Smooth muscle cell of the pulmonary artery (primary cell): Measurements from ENCODE around the gene ZNRF2. TPM values are rescaled to one million over a fixed set of nuclear protein-coding genes. Genes with fewer than 3 reads are reported as not detected.

Experiments used
- total RNA-seq: library from RNA; depleted of rRNA; stranded (reverse); fragments of >200 nt; gene quantifications from 2 replicates; pipeline ENCODE4 v1.2.3, GENCODE V29; 2014

Gene ZNRF2
- 5.9 and 7.8 TPM in 2 replicates for total RNA-seq

DNA sequence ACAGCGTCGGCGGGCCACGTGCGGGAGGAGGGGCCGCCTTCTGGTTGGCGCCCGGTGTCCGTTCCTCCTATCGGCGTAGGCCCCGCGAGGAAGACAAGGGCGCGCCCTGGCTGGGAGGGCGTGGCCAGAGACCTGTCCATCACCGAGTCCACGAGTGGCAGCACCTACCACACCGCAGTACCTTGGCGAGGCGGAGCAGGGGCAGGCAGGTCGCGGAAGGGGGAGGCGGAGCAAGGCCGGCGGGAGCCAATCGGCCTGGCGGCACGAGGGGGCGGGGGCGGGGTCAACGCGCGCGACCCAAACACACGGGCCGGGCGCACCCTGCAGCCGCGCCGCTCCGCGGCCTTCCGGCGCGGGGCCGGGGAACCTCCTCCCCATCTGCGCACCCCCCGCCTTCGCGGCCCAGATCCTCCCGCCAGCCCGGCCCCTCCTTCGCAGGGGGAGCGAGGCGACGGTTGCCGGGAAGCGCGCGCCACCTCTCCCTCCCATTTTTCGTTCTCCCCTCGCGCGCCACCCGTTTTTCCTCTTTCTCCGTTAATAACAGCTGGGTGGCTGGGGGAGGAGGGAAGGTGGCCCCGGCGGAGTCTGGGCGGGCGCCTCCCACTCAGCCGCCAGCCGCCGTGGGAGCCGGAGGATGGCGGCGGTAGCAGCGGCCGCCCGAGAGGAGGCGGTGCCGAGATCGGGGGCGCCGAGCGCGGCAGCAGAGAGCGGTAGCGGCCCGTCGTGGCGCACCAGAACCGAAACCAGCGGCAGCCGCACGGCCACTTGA is at the start of gene ZNRF2:
ZNRF2 (plus strand) TSS at position 300 of the 769 bp plus-strand sequence. CDS start 761 bp downstream, outside the sequence.

Other genes with a start within 250 kb of the ZNRF2 start
- gene MTURN, start 149.6 kb upstream of the ZNRF2 start, total RNA-seq = 12.3 and 18.1 TPM in 2 replicates
- 6.6 and 7.7 TPM in 2 replicates for gene NOD1, start 194.2 kb downstream of the ZNRF2 start, total RNA-seq
- gene GGCT, start 220.2 kb downstream of the ZNRF2 start, total RNA-seq = 17.1 and 17.7 TPM in 2 replicates